Activated T-cell treated with anti-CD3 and anti-CD28 coated beads, Interleukin-2, amount 50 U/mL, for 1 hour (primary cell): ENCODE results near the gene NUFIP2.
"Not testable (repeated sequence)": the region's sequence is repeated elsewhere in the genome, so short reads cannot be mapped to it uniquely, and the experiment has no call there.

ENCODE experiments used
- DNase-seq: peaks from one replicate; pipeline ENCODE4 v3.0.0-alpha.2; 2020

NUFIP2 gene, protein sequence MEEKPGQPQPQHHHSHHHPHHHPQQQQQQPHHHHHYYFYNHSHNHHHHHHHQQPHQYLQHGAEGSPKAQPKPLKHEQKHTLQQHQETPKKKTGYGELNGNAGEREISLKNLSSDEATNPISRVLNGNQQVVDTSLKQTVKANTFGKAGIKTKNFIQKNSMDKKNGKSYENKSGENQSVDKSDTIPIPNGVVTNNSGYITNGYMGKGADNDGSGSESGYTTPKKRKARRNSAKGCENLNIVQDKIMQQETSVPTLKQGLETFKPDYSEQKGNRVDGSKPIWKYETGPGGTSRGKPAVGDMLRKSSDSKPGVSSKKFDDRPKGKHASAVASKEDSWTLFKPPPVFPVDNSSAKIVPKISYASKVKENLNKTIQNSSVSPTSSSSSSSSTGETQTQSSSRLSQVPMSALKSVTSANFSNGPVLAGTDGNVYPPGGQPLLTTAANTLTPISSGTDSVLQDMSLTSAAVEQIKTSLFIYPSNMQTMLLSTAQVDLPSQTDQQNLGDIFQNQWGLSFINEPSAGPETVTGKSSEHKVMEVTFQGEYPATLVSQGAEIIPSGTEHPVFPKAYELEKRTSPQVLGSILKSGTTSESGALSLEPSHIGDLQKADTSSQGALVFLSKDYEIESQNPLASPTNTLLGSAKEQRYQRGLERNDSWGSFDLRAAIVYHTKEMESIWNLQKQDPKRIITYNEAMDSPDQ

DNA sequence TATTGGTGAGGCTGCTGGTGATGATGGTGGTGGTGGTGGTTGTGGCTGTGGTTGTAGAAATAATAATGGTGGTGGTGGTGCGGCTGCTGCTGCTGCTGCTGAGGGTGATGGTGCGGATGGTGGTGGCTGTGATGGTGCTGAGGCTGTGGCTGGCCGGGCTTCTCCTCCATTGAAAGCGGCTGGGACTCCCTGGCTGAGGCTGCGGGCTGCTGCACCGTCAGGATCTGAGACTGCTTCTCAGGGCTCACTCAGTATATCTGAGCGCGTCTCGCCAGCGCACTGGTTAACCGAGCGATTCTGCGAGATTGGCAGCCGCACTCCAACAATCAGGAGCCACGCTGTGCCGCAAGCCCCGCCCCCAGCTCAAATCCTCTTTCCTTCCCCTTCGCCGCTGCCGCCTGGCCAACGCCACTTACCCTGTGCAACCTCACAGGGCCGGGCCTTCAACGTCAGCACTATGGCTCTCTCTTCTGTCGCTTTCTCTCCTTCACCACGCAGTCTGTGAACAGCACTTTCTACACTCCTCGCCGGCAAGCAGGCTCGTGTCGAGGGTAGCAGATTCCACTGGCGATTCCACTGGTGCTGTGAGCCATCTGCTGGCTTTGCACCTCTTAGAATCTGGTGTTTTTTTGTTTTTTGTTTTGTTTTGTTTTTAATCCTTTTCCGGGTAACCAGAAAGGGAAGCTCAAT lies at the start of gene NUFIP2:
NUFIP2 (minus strand) TSS at position 259 of the 690 bp plus-strand sequence; CDS start at position 170, 89 bp downstream.
- DNase-seq, result peak; percentile 97

DNA sequence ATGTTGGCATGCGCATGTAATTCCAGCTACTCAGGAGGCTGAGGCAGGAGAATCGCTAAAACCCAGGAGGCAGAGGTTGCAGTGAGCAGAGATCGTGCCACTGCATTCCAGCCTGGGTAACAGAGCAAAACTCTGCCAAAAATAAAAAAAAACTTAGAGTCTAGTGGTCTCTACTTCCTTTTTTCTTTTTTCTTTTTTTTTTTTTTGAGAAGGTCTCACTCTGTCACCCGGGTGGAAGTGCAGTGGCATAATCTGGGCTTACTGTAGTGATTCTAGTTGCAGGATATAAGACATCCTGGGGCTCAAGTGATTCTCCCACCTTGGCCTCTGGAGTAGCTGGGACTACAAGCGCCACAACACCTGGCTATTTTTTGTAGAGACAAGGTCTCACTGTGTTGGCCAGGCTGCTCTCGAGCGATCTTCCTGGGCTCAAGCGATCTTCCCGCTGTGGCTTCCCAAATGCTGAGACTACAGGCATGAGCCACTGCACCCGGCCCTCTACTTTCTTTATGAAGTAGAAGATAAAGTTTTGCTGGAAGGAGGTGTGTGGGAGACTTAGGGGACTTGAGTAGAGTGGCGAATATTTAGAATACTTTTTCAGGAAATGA lies 48.3 kb upstream of the NUFIP2 start:
- DNase-seq, result no peak

DNA sequence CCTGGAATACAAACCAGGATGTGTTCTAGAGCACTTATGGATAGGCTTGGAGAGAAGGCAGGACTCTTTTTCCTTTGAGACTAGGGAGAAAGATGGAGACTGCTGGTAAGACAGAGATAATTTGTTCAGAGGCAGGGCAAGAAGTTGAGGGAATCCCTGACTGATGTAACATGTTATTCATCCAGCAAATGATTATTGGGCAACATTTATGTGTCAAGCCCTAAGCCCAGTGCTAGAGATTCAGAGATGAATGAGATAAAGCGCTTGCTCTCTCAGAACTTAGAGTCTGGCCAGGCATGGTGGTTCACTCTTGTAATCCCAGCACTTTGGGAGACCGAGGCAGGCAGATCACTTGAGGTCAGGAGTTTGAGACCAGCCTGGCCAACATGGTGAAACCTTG lies 47.8 kb upstream of the NUFIP2 start:
- no peak for DNase-seq

DNA sequence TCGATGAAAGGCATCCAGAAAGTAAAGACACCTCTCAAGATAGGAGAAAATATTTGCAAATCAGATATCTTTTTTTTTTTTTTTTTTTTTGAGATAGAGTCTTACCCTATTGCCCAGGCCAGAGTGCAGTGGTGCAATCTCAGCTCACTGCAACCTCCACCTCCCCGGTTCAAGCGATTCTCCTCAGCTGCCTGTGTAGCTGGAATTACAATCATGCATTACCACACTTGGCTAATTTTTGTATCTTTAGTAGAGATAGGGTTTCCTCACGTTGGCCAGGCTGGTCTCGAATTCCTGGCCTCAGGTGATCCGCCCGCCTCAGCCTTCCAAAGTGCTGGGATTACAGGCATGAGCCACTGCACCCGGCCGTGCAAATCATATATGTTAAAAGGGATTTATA lies 45.1 kb upstream of the NUFIP2 start:
- not testable (repeated sequence) for DNase-seq

DNA sequence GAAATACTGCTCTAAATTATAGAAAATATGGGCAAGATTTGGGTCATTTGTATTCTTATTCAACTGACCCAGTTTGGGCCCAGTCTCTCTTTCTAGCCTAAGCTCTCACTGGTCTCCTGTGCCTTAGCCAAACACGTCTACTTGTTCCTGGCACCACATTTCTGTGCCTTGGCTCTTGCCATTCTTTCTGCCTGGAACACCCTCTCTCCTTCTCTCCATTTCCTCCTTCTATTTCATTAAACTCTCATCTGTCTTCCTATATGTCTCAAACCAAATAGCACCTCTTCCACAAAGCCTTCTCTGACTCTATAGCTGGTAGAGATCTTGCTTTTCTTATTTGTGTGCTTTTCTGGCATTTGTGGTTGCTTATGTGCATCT lies 37.7 kb upstream of the NUFIP2 start:
- no peak for DNase-seq

DNA sequence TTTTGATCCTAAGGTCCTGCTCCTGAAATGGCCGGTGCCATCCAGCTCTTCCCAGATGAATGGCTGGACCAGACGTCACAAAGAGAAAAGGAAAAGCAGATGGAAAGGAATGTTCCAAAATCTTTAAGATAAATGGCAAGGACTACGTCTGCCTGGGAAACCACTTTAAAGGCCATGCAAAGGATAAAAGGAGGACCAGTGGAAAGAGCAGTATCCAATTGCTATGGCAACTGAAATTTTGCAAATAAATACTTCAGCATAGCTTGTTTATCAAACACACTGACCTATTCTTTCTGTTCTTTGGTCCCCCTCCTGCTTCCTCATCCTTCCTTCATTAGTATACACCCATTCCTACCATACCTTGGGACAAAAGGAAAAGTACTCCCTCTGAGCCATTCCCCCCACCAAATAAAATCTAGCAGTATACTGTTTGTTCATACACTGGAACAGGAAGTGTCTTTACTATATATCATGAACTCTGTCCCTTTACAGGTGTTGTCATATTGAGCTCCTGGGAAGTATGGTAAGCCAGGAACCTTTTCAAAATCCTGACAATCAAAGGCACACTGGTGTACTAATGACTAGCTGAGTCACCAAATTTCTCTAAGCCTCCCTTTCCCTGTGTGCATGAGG lies 37.2 kb upstream of the NUFIP2 start:
- DNase-seq, result no peak

DNA sequence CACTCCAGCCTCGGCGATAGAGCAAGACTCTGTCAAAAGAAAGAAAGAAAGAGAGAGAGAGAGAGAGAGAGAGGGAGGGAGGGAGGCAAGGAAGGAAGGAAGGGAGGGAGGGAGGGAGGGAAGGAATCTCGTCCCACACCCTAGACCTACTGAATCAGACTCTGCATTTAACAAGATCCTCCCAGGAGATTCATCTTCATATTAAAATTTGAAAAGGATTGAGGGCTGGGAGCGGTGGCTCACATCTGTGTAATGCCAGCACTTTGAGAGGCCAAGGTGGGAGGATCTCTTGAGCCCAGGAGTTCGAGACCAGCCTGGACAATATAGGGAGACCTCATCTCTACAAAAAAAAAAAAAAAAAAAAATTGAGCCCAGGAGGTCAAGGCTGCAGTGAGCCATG lies 33.5 kb upstream of the NUFIP2 start:
- DNase-seq, result no peak

DNA sequence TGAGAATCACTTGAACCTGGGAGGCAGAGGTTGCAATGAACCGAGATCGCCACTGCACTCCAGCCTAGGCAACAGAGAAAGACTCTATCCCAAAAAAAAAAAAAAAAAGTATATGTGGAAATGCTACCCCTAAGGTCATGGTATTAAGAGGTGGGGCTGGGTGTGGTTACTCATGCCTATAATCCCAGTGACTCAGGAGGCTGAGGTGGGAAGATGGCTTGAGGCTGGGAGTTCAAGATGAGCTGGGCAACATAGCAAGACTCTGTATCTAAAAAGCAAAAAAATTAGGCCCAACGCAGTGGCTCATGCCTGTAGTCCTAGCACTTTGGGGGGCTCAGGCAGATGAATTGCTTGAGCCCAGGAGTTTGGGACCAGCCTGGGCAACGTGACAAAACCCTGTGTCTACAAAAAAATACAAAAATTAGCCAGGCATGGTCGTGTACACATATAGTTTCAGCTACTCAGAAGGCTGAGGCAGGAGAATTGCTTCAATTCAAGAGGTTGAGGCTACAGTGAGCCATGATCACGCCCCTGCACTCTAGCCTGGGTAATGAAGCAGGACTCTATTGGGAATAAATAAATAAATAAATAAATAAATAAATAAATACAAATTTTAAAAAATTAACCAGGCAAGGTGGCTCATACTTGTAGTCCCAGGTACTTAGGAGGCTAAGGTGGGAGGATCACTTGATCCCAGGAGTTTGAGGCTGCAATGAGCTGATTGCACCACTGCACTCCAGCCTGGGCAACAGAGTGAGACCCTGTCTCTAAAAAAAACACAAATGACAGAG lies 32.3 kb upstream of the NUFIP2 start:
- no peak for DNase-seq

DNA sequence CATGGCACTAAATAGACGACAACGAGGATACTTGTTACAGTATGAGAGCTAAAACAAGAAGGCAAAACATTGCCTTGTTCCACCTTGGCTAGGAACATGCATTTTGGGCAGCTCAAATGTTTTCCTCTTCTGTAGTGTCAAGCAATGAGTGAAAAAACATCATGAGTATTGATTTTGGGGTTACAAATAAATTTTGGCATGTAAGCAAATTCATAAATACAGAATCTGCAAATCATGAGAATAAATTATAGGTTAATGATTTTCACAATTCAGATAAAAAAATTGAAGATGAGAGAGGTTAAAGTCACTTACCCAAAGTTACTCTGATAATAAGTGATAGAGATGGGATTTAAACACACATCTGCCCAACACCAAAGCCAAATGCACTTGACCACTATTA lies 28.4 kb upstream of the NUFIP2 start:
- DNase-seq, result no peak

DNA sequence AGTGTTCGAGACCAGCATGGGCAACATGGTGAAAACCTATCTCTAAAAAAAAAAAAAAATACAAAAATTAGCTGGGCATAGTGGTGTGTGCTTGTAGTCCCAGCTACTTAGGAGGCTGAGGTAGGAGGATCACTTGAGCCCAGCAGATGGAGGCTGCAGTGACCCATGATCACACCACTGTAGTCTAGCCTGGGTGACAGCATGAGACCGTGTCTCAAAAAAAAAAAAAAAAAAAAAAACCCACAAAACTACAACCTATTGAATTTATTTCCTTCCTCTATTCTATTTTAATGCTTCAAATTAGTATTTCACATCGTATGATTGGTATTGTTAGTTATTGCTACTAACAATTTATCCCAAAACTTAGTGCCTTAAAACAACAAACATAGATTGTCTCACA lies 9.4 kb upstream of the NUFIP2 start:
- no peak for DNase-seq

DNA sequence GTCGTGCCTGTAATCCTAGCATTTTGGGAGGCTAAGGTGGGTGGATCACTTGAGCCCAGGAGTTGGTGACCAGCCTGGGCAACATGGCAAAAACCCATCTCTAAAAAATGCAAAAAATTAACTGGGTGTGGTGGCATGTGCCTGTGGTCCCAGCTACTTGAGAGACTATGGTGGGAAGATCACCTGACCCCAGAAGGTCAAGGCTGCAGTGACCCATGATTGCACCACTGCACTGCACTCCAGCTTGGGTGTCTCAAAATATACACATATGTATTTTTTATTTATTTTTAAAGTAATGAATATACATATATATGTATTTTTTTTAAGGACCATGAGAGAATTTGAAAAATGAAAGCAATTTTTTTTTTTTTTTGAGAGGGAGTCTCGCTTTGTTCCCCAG lies 5.1 kb upstream of the NUFIP2 start:
- DNase-seq, result no peak

DNA sequence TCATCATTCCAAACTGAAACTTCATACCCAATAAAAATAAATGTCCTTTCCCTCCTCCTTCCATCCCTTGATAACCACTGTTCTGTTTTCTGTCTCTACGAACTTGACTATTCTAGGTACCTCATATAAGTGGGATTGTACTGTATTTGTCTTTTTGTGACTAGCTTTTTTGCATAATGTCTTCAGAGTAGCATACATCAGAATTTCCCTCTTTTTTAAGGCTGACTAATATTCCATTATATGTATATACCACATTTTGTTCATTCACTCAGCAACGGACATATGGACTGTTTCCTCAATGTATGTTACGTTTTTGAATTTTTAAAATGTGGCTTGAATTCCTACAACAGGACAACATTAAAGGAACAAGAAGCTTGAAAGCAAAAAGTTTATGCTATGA lies 1.5 kb upstream of the NUFIP2 start:
- no peak for DNase-seq

DNA sequence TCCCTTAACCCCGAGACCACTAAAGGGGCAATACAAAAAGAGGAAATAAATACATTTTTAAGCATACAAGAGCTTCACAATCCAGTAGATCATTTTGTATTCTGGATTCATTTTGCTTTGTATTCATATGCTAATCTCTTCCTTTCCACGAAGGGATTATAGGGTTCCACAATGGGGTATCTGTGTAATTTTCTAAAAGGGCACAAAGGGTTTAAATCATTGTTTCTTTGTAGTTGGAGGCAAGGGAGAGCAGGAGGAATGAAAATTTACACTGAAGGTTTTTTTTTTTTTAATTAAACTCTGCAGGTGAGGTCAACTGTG lies 592 bp upstream of the NUFIP2 start:
- DNase-seq, result no peak

DNA sequence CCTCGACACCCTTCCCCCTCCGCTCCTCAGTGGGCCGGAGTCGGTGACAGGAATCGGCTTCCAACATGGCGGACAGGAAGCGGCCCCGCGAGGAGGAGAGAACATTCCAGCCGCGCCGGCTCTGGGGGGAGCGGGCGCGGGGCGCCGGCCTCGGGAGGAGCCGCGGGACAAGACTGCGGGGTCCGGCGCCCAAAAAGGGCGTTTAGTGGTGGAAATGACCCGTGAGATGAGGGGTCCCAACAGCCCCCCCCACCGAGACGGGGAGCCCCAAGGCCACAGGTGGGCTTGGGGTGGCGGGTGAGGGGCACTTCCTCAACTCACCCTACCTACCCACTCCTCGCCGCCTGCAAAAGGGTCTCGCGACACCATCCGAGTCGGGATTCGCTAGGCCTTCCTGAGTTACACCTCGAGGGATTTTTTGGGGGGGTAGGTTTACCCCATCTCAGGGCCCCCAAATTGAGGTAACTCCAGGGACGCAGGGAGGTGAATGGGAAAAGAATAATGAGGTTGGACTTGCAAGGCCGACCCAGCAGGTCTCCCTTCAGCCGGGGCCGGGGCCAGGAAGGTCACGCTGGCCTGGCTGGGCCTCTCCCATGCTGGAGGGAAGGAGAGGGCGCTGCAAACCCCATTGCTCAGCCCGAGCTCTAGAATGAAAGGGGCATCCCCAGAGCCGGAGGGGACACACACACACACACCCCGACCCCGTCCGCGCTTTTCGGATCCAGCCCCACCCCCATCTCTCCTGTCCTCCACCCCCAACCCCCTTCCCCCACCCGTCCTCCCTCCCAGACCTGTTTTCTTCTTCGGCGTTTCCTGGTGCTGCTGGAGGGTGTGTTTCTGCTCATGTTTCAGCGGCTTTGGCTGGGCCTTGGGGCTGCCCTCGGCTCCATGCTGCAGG lies 707 bp downstream of the NUFIP2 start:
- DNase-seq, result peak; percentile 62

DNA sequence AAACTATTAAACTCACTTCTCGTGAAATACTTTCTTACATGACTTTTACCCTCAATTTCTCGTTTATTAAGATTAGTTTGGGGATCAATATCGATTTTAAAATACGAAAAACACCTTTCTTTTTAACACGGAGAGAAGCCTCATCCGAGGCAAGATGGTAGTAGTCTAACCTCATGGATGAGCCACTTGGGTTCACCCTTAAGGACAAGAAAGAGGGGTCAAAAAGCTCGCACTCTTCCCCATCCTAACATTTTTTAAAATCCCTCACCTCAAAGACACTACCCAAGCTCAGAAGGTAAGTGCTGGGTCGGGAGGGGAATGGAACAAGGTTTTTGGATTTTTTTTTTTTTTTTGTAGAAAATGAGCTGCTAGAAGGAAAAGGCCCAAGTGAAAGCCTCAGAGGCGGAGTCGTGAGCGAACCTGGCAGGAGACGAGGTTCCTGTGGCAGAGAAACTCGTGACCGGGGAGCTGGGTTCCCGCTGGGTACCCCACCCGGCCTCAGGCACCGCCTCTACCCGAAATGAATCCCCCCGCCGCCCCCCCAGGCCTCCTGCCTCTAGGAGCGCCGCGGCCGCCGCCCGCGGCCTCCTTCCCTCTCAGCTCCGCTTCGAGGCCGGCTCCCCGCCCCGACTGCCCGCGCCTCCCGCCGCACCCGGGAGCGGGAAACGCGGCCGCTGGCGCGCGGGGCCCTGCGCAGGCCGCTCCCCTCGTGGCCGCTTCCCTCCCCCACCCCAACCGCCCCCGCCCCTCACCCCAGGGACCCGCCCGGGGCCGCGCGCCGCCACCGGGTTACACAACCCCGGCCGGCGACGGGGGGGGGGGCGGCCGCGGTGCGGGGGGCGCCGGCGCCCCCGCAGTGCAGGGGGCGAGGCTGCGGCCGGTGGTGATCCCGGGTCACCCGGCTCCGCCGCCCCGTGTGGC lies 1.6 kb downstream of the NUFIP2 start:
- DNase-seq, result peak; percentile 63

DNA sequence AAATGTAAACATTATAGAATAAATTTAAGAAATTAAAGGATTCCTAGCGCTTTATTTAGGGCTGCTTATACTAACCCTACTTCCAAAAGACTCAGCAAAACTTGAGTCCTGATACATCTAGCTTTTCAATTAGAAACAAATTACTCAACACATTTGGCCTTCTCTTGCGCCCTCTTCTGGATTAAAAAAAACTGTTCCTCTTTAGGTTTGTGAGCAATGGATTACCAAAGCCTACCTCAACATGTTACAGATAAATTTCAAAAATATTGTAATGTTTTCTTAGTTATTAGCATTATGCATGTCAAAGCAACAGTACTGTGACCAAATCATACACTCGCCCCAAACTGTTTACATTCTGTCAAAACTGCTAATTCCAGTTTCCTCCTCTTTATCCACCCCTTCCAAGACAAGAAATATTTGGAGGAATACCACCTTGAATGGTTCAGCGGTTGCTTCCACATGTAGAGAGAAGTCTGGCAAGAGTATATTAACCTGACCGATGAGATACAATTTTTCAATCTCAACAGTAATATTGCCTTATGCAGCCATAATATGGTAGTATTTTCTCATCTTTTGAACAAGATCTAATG lies 2.7 kb downstream of the NUFIP2 start:
- DNase-seq, result no peak

DNA sequence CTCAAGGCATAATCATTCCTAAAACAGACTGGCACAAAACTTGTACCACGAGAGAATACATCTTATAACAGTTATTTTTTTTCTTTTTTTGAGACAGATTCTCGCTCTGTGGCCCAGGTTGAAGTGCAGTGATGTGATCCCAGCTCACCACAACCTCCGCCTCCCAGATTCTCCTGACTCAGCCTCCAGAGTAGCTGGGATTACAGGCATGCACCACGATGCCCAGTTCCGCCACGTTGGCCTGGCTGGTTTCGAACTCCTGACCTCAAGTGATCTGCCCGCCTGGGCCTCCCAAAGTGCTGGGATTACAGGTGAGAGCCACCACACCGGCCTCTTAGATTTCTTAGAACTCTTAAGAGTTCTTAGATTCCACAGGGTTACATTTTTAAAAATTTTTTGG lies 4.1 kb downstream of the NUFIP2 start:
- DNase-seq, result no peak

DNA sequence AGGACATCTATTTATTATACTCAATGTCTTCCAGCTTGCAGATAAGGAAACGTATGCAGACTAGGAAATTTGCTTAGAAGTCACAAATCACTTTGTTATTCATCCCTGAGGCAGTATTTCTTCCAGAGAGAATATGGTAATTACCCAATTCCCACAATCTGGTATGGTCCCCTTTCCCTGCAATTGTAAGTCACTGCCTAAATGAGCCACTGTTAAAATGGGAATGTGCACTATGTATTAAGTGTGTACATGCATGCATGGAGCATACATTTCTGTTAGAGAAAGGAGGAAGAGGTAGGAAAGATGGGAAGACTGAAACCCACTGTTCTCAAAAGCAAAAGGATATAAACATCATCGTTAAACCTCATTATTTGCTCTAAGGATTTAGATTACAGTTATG lies 10.0 kb downstream of the NUFIP2 start:
- no peak for DNase-seq

DNA sequence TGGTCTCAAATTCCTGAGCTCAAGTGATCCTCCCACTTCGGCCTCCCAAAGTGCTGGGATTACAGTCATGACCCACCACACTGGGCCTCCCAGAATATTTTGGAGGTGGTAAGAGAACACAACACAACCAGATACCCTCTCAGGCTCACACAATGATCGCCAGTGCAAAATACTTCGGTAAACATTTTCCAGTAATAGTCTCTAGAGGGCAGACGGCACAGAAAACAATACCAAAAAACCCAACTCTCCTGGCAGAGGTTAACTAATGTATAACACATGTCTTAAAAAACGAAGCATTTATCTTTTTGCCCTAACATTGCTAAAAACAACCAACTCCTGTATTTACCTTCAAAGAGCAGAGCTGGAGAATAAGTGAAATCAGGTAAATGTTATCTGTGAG lies 10.5 kb downstream of the NUFIP2 start:
- no peak for DNase-seq
